Subcutaneous abdominal adipose tissue (tissue), 5 donors: ENCODE results near the gene NPAT.

ENCODE experiments used
- H3K27ac ChIP-seq: one replicate; pipeline ENCODE4 v1.7.0; 2013; ENCODE audit warnings: low read depth, mild to moderate bottlenecking, inconsistent platforms, low read length, moderate library complexity
- H3K27me3 ChIP-seq, 5 donors: one replicate each; pipeline ENCODE4 v1.7.0; 2013; ENCODE audit warnings: low read length in 5 of 5, inconsistent platforms in 1 of 5; ENCODE audit not compliant: control insufficient read depth in 5 of 5, insufficient read depth in 4 of 5
- H3K36me3 ChIP-seq, 5 donors: one replicate each; pipeline ENCODE4 v1.7.0; 2013; ENCODE audit warnings: low read length in 5 of 5; ENCODE audit not compliant: control insufficient read depth in 5 of 5, insufficient read depth in 5 of 5
- H3K4me1 ChIP-seq, 5 donors: one replicate each; pipeline ENCODE4 v1.7.0; 2013; ENCODE audit warnings: low read length in 5 of 5, mild to moderate bottlenecking in 3 of 5, moderate library complexity in 1 of 5; ENCODE audit not compliant: control insufficient read depth in 5 of 5, insufficient read depth in 5 of 5
- H3K4me3 ChIP-seq, 5 donors: one replicate each; pipeline ENCODE4 v1.7.0; 2013; ENCODE audit warnings: low read length in 5 of 5, low read depth in 1 of 5
- H3K9ac ChIP-seq, 5 donors: one replicate each; pipeline ENCODE4 v1.7.0; 2013; ENCODE audit warnings: low read length in 5 of 5, mild to moderate bottlenecking in 4 of 5, moderate library complexity in 3 of 5
- H3K9me3 ChIP-seq, 5 donors: one replicate each; pipeline ENCODE4 v1.7.0; 2013; ENCODE audit warnings: low read length in 5 of 5; ENCODE audit not compliant: control insufficient read depth in 5 of 5
- donor health status: healthy.
- donor health status: healthy.
- donor health status: healthy.
- donor health status: healthy.
- donor health status: healthy.

NPAT gene

GRCh38 chr11:108222574-108223347, at the start of gene NPAT, which contains the start of gene ATM:
TSS of gene NPAT (minus strand) at chr11:108222638. CDS start at chr11:108222536, 102 bp downstream.
TSS of gene ATM (plus strand) at chr11:108223067. CDS start at chr11:108227625, 4,558 bp downstream.
- H3K4me1 ChIP-seq, result peaks cover 6 to 38% (median 35%) of the 10 kb centered on the region in 5 donors
- no peaks in the 10 kb centered on the region for H3K9me3 ChIP-seq
- peak within 1 kb of the TSS; percentile 95 to 100 (median 98) for H3K4me3 ChIP-seq
- H3K27ac ChIP-seq, result peak within 1 kb of the TSS; percentile 92
- no peaks in the 10 kb centered on the region for H3K27me3 ChIP-seq
- H3K9ac ChIP-seq, result peak within 1 kb of the TSS; percentile 86 to 96 (median 90)
- H3K36me3 ChIP-seq, result peaks cover 0 to 4% (median 0%) of the 10 kb centered on the region in 5 donors

DNA sequence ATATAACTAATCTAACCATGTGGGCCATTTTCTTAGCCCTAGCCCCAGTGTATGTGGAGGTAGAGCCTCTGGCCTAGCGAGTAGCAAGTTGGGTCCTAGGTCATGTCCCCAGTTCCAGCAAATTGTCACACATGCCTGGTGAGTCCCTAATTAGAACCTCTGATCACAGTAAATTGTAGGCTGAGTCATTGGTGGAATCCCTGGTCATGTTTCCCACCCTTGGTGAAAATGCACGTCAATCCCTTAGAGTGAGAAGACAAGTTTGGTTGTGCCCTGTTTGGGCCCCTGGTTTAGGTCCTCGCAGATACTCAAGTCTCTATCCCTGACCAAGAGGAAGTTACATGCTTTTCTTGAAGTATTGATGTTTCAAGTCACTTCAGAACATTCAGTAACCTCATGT, 47.1 kb upstream of the NPAT start:
- no peaks in the 10 kb centered on the region for H3K9me3 ChIP-seq
- no peak overlapping the region for H3K4me3 ChIP-seq
- H3K27me3 ChIP-seq, result no peaks in the 10 kb centered on the region
- H3K36me3 ChIP-seq, result peaks cover 19 to 41% (median 25%) of the 10 kb centered on the region in 5 donors
- H3K9ac ChIP-seq, result no peak overlapping the region
- peaks cover 0 to 4% (median 0%) of the 10 kb centered on the region in 5 donors for H3K4me1 ChIP-seq
- H3K27ac ChIP-seq, result no peak overlapping the region

DNA sequence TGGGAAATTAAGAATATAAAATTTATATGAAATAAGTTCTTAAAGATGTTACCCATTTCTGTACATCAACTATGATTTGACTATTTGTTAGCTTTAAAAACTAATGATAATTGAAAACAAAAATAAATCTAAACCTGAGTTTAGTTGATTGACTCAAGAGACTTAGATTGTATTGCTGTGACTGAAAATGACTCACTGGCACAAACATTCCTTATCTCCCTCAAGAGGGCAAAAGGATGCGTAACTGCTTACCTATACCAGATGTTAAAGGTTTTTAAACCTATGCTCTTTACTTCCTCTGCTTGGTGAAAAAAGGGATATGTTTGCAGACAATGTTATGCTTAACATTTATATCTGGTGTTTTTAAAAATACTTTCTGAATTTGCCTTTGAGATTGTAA, 30.7 kb upstream of the NPAT start:
- Histone ChIP-seq H3K4me1 (no peaks in the 10 kb centered on the region), H3K36me3 (peaks cover 38 to 72% (median 61%) of the 10 kb centered on the region in 5 donors), H3K27me3 (no peaks in the 10 kb centered on the region), H3K4me3 (no peak overlapping the region), H3K9ac (no peak overlapping the region), H3K9me3 (no peaks in the 10 kb centered on the region), H3K27ac (no peak overlapping the region)

- no peak overlapping the region for H3K4me3 ChIP-seq
- H3K27ac ChIP-seq, result no peak overlapping the region
- no peaks in the 10 kb centered on the region for H3K4me1 ChIP-seq
- no peak overlapping the region for H3K9ac ChIP-seq
- H3K27me3 ChIP-seq, result no peaks in the 10 kb centered on the region
- H3K36me3 ChIP-seq, result peaks cover 20 to 48% (median 33%) of the 10 kb centered on the region in 5 donors
- no peaks in the 10 kb centered on the region for H3K9me3 ChIP-seq
These were observed 24.4 kb upstream of the NPAT start for GRCh38 chr11:108246885-108247284.

GRCh38 chr11:108246308-108246707, 23.9 kb upstream of the NPAT start:
- H3K27me3 ChIP-seq, result no peaks in the 10 kb centered on the region
- H3K27ac ChIP-seq, result no peak overlapping the region
- H3K36me3 ChIP-seq, result peaks cover 16 to 42% (median 30%) of the 10 kb centered on the region in 5 donors
- H3K9ac ChIP-seq, result no peak overlapping the region
- H3K4me3 ChIP-seq, result no peak overlapping the region
- no peaks in the 10 kb centered on the region for H3K4me1 ChIP-seq
- no peaks in the 10 kb centered on the region for H3K9me3 ChIP-seq

DNA sequence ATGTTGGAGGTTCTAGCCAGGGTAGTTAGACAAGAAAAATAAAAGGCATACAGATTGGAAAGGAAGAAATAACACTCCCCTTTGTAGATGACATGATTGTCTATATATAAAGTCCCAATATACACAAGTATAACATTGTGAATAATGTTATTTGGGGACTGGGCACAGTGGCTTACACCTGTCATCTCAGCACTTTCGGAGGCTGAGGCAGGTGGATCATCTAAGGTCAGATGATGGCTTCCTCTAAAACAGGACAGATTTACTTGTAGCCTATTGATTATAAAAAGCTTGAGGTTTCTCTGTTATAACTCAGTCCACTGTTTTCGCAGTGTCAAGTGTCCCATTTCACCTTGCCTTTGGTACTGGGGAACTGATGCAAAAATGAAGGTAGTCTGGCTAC, 20.0 kb upstream of the NPAT start:
- Histone ChIP-seq H3K27me3 (no peaks in the 10 kb centered on the region), H3K4me3 (no peak overlapping the region), H3K9ac (no peak overlapping the region), H3K4me1 (no peaks in the 10 kb centered on the region), H3K36me3 (peaks cover 10 to 32% (median 26%) of the 10 kb centered on the region in 5 donors), H3K9me3 (no peaks in the 10 kb centered on the region), H3K27ac (no peak overlapping the region)

GRCh38 chr11:108241330-108242037, 19.0 kb upstream of the NPAT start:
- Histone ChIP-seq H3K27me3 (no peaks in the 10 kb centered on the region), H3K36me3 (peaks cover 8 to 38% (median 28%) of the 10 kb centered on the region in 5 donors), H3K27ac (no peak overlapping the region), H3K4me1 (peaks cover 0 to 7% (median 0%) of the 10 kb centered on the region in 5 donors), H3K4me3 (no peak overlapping the region), H3K9ac (no peak overlapping the region), H3K9me3 (no peaks in the 10 kb centered on the region)

- Histone ChIP-seq H3K27ac (no peak overlapping the region), H3K4me1 (peaks cover 0 to 14% (median 0%) of the 10 kb centered on the region in 5 donors), H3K9me3 (no peaks in the 10 kb centered on the region), H3K36me3 (peaks cover 9 to 40% (median 35%) of the 10 kb centered on the region in 5 donors), H3K27me3 (no peaks in the 10 kb centered on the region), H3K9ac (no peak overlapping the region), H3K4me3 (no peak overlapping the region)
These were observed 16.6 kb upstream of the NPAT start for GRCh38 chr11:108239076-108239475.

- peaks cover 0 to 14% (median 0%) of the 10 kb centered on the region in 5 donors for H3K4me1 ChIP-seq
- no peaks in the 10 kb centered on the region for H3K27me3 ChIP-seq
- H3K9ac ChIP-seq, result peak overlapping the region in 1 of 5 donors; percentile 42
- peaks cover 9 to 41% (median 32%) of the 10 kb centered on the region in 5 donors for H3K36me3 ChIP-seq
- no peaks in the 10 kb centered on the region for H3K9me3 ChIP-seq
- H3K27ac ChIP-seq, result no peak overlapping the region
- no peak overlapping the region for H3K4me3 ChIP-seq
These were observed 14.6 kb upstream of the NPAT start for GRCh38 chr11:108237058-108237481.

GRCh38 chr11:108235633-108236032, 13.2 kb upstream of the NPAT start:
- Histone ChIP-seq H3K9me3 (no peaks in the 10 kb centered on the region), H3K27ac (no peak overlapping the region), H3K36me3 (peaks cover 12 to 45% (median 32%) of the 10 kb centered on the region in 5 donors), H3K27me3 (no peaks in the 10 kb centered on the region), H3K9ac (no peak overlapping the region), H3K4me3 (no peak overlapping the region), H3K4me1 (peaks cover 0 to 14% (median 0%) of the 10 kb centered on the region in 5 donors)
